Measurements from ENCODE around the gene TIGIT.
"Not testable (repeated sequence)": the region's sequence is repeated elsewhere in the genome, so short reads cannot be mapped to it uniquely, and the experiment has no call there.

Gene TIGIT

GRCh38 chr3:114293838-114294535 is at the start of gene TIGIT:
Gene TIGIT, plus strand, starts transcription at chr3:114294028. Its CDS starts 34 bp downstream, at chr3:114294062.
- peak; percentile 35 for DNase-seq

GRCh38 chr3:114252954-114253353 is 40.9 kb upstream of the TIGIT start:
- DNase-seq = no peak

- no peak for DNase-seq
Measured at GRCh38 chr3:114253505-114253904, 40.3 kb upstream of the TIGIT start.

- no peak for DNase-seq
Measured at GRCh38 chr3:114259566-114259965, 34.3 kb upstream of the TIGIT start.

GRCh38 chr3:114260152-114260551 is 33.7 kb upstream of the TIGIT start:
- DNase-seq = no peak

- DNase-seq = no peak
Measured at GRCh38 chr3:114270019-114270418, 23.8 kb upstream of the TIGIT start.

GRCh38 chr3:114272271-114272670 is 21.6 kb upstream of the TIGIT start:
- DNase-seq = no peak

- DNase-seq = peak; percentile 30
Measured at GRCh38 chr3:114274929-114275328, 18.9 kb upstream of the TIGIT start.

- not testable (repeated sequence) for DNase-seq
Measured at GRCh38 chr3:114276856-114277255, 17.0 kb upstream of the TIGIT start.

GRCh38 chr3:114284644-114285043 is 9.2 kb upstream of the TIGIT start:
- DNase-seq = no peak

GRCh38 chr3:114285648-114286230 is 8.1 kb upstream of the TIGIT start:
- peak; percentile 40 for DNase-seq

- DNase-seq = no peak
Measured at GRCh38 chr3:114286266-114286665, 7.6 kb upstream of the TIGIT start.

- peak; percentile 95 for DNase-seq
Measured at GRCh38 chr3:114290911-114291901, 2.6 kb upstream of the TIGIT start.

GRCh38 chr3:114294940-114295480 is 1.2 kb downstream of the TIGIT start:
- no peak for DNase-seq

- DNase-seq = no peak
Measured at GRCh38 chr3:114295946-114296345, 2.1 kb downstream of the TIGIT start.

- DNase-seq = no peak
Measured at GRCh38 chr3:114299421-114299820, 5.6 kb downstream of the TIGIT start.

GRCh38 chr3:114299941-114300624 is 6.3 kb downstream of the TIGIT start:
- DNase-seq = no peak

- DNase-seq = no peak
Measured at GRCh38 chr3:114307222-114307830, 13.5 kb downstream of the TIGIT start.

- DNase-seq = no peak
Measured at GRCh38 chr3:114307832-114308231, 14.0 kb downstream of the TIGIT start.

- no peak for DNase-seq
Measured at GRCh38 chr3:114308377-114308776, 14.5 kb downstream of the TIGIT start.

- DNase-seq = peak; percentile 80
Measured at GRCh38 chr3:114308830-114309229, 15.0 kb downstream of the TIGIT start.

GRCh38 chr3:114310695-114311094 is 16.9 kb downstream of the TIGIT start:
- no peak for DNase-seq

Measured in activated CD4-positive, alpha-beta T cell treated with anti-CD3 and anti-CD28 coated beads, Interleukin-2, Interleukin-6, amounts not matched to agents 100 ng/mL and 50 ng/mL, durations not matched to agents 16 hours and 8 hours (primary cell).